ENCODE data around the gene BTBD6. TPM values are rescaled to one million over a fixed set of nuclear protein-coding genes. Genes with fewer than 3 reads are reported as not detected.

The BTBD6 gene
- total and polyA plus RNA-seq, 5 donors from 2014 or later = 4.6 to 39.4 (median 12.8) TPM

DNA sequence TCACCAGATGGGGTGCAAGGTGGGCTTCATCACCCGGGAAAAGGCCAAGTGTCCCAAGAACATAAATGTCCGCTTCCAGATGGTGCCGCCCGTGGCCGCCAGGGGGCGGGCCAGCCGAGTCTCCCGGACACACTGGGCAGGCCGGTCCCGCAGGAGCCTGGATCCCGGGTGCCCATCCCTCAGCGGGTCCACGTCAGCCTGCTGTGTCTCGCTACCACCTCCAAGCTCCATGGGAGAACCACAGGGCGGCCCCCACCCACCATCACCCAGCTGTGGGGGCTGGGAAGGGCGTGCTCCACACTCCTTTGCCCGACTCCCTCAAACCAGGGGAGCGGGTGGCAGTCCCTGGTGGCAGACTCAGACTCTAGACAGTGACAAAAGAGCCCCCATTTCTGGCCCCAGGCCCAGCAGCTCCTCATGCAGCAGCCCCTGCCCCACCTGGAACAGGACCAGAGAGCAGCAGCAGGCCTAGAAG lies 45.2 kb upstream of the BTBD6 start:
- H3K4me1 ChIP-seq (ENCODE audit: control insufficient read depth, insufficient read depth, low read length, poor library complexity, severe bottlenecking) = peaks cover 12% of the 10 kb centered on the region
- ATAC-seq (ENCODE audit: low read depth in 2 of 2) (peak; percentile 42 to 43), DNase-seq (peak; percentile 42 to 51 (median 48))
- Mint-ChIP-seq H3K4me3 (no peak overlapping the region), H3K27me3 (peaks cover 23% of the 10 kb centered on the region), H3K4me1 (peaks cover 0 to 10% (median 3%) of the 10 kb centered on the region in 4 donors), H3K27ac (no peak overlapping the region), H3K9me3 (no peaks in the 10 kb centered on the region), H3K36me3 (no peaks in the 10 kb centered on the region)
- H3K27me3 ChIP-seq (ENCODE audit: control insufficient read depth, insufficient read depth, low read length) = no peaks in the 10 kb centered on the region
- H3K27ac ChIP-seq (ENCODE audit: insufficient read depth, low read length, poor library complexity, severe bottlenecking) = no peak overlapping the region
- H3K9me3 ChIP-seq (ENCODE audit: control insufficient read depth in 2 of 2, low read length in 2 of 2) = no peaks in the 10 kb centered on the region
- no peak overlapping the region for H3K4me3 ChIP-seq (ENCODE audit: low read depth, low read length)
- H3K36me3 ChIP-seq (ENCODE audit: control insufficient read depth, insufficient read depth, low read length) = no peaks in the 10 kb centered on the region

DNA sequence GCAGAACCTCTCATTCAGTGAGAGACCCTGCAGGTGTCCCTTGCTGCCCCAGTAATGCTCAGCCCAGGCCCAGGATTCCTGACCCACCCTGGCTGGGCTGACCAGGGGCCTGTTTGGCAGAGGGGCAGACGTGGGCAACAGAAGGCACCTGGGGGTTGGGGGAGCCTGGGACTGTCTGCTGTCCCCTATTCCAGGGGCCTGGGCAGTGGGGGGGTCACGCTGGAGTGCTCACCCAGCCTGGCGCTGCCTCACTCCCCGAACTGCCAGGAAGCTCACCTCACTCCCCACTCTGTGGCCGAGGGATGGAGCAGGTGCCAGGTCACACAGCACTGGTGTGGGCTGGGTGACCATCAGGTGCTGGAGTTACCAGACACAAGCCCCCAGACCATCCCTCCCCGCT lies 44.6 kb upstream of the BTBD6 start:
- ATAC-seq (ENCODE audit: low read depth in 2 of 2) = no peak

DNA sequence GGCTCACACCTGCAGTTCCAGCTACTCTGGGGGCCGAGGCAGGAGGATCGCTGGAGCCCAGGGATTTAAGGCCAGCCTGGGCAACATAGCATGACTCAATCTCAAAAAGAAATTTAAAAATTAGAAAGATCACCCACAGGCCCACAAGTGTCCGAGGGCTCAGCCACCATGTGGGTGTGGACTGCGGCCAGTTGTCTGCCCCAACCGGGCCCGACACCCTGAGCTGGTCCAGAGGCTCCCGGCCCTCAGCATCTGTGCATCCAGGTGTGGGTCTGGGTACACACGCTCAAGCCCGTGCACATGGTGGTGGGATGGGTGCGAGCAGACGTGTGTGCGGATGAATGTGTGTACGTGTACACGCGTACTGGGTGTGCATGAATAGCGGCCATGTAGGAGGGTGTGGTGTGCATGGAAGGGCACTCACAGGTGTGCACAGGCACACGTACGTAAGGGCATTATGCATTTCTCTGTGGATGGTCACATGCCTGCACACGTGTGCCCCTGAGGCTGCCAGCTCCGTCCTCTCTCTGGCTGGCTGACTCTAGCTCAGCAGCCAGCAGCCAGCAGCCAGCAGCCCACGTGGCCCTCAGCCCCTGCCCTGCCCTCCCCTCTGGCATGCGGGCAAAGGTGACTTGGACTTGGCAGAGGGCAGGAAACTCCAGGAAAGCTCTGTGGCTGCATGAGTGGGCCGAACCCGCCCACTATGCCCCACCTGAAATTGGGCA lies 44.0 kb upstream of the BTBD6 start:
- DNase-seq (no peak), ATAC-seq (ENCODE audit: low read depth in 2 of 2) (no peak)
- Mint-ChIP-seq H3K27ac (no peak overlapping the region), H3K4me3 (no peak overlapping the region), H3K36me3 (no peaks in the 10 kb centered on the region), H3K27me3 (peaks cover 15% of the 10 kb centered on the region), H3K4me1 (peaks cover 0 to 10% (median 3%) of the 10 kb centered on the region in 4 donors), H3K9me3 (no peaks in the 10 kb centered on the region)
- Histone ChIP-seq H3K36me3 (ENCODE audit: control insufficient read depth, insufficient read depth, low read length) (no peaks in the 10 kb centered on the region), H3K27ac (ENCODE audit: insufficient read depth, low read length, poor library complexity, severe bottlenecking) (no peak overlapping the region), H3K4me3 (ENCODE audit: low read depth, low read length) (no peak overlapping the region), H3K4me1 (ENCODE audit: control insufficient read depth, insufficient read depth, low read length, poor library complexity, severe bottlenecking) (peaks cover 12% of the 10 kb centered on the region), H3K27me3 (ENCODE audit: control insufficient read depth, insufficient read depth, low read length) (no peaks in the 10 kb centered on the region), H3K9me3 (ENCODE audit: control insufficient read depth in 2 of 2, low read length in 2 of 2) (no peaks in the 10 kb centered on the region)

More for the DNA sequence above, 44.6 kb upstream of the BTBD6 start:
- peaks cover 22% of the 10 kb centered on the region for H3K27me3 Mint-ChIP-seq
- H3K27ac Mint-ChIP-seq = no peak overlapping the region
- Histone ChIP-seq H3K4me1 (ENCODE audit: control insufficient read depth, insufficient read depth, low read length, poor library complexity, severe bottlenecking) (peaks cover 12% of the 10 kb centered on the region), H3K27ac (ENCODE audit: insufficient read depth, low read length, poor library complexity, severe bottlenecking) (no peak overlapping the region), H3K27me3 (ENCODE audit: control insufficient read depth, insufficient read depth, low read length) (no peaks in the 10 kb centered on the region), H3K4me3 (ENCODE audit: low read depth, low read length) (no peak overlapping the region), H3K9me3 (ENCODE audit: control insufficient read depth in 2 of 2, low read length in 2 of 2) (no peaks in the 10 kb centered on the region), H3K36me3 (ENCODE audit: control insufficient read depth, insufficient read depth, low read length) (no peaks in the 10 kb centered on the region)
- no peaks in the 10 kb centered on the region for H3K36me3 Mint-ChIP-seq
- no peaks in the 10 kb centered on the region for H3K9me3 Mint-ChIP-seq
- no peak for DNase-seq
- peaks cover 0 to 10% (median 3%) of the 10 kb centered on the region in 4 donors for H3K4me1 Mint-ChIP-seq
- H3K4me3 Mint-ChIP-seq = no peak overlapping the region

DNA sequence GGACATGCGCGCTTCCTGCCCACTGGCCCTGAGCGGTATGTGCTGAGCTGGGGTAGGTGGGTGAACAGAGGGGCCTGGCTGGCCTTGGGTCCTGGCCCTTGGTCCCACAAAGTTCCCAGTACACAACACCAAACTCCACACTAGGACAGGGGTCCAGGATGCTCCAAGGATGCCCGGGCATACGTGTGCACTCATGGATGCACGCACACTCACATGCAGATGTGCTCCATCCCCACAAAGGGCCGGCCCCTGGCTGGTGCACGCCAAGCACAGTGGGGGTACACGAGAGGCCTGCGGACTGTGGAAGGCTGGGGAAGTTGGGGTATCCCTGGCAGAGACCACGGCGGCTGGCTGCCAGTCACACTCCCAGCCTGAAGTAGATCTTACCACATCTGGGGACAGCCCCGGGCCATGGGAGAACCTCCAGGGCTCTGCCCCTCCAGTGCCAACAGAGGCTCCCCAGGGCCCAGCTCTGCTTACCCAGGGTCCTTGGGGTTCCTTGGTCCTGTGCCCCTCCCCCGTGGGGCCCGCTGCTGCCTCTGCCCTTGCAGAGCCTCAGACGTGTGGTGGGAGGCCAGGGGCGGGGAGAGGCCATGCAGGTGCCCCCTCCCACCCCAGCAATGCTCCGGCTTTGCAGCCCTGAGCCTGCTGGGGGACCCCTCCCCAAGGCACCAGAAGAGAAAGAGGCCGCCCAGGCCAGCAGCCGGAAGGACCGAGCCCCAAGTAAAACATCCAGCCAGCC lies 43.2 kb upstream of the BTBD6 start:
- Histone ChIP-seq H3K4me1 (ENCODE audit: control insufficient read depth, insufficient read depth, low read length, poor library complexity, severe bottlenecking) (peaks cover 12% of the 10 kb centered on the region), H3K27ac (ENCODE audit: insufficient read depth, low read length, poor library complexity, severe bottlenecking) (no peak overlapping the region), H3K36me3 (ENCODE audit: control insufficient read depth, insufficient read depth, low read length) (no peaks in the 10 kb centered on the region), H3K4me3 (ENCODE audit: low read depth, low read length) (no peak overlapping the region), H3K27me3 (ENCODE audit: control insufficient read depth, insufficient read depth, low read length) (no peaks in the 10 kb centered on the region), H3K9me3 (ENCODE audit: control insufficient read depth in 2 of 2, low read length in 2 of 2) (no peaks in the 10 kb centered on the region)
- ATAC-seq (ENCODE audit: low read depth in 2 of 2) (no peak), DNase-seq (no peak)
- Mint-ChIP-seq H3K4me3 (no peak overlapping the region), H3K27me3 (peaks cover 8% of the 10 kb centered on the region), H3K9me3 (no peaks in the 10 kb centered on the region), H3K27ac (no peak overlapping the region), H3K36me3 (no peaks in the 10 kb centered on the region), H3K4me1 (peaks cover 0 to 10% (median 3%) of the 10 kb centered on the region in 4 donors)

DNA sequence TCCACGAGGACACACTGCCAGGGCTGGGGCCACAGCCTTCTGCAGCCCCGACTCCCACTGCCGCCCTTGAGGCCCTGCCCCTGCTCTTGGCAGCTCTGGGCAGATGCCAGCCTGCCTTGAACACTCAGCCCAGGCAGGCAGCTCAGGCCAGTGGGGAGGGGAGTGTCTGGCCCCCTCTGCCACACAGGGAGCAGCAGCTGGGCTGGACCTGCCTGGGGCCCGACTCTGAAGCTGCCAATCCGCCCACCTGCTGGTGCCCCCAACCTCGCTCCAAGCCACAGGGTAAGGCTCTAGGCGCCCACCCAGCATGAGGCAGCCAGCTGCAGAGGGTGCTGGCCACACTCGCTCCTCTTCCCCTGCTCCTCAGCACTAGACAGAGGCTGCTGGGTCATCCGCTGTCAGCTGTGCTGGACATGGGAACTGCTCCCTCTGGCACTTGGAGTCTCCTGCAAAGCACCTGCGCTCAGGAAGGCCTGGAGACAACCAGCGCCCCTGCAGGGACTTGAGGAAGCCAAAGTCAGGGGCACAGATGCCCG lies 42.6 kb upstream of the BTBD6 start:
- peaks cover 12% of the 10 kb centered on the region for H3K4me1 ChIP-seq (ENCODE audit: control insufficient read depth, insufficient read depth, low read length, poor library complexity, severe bottlenecking)
- Mint-ChIP-seq H3K27ac (no peak overlapping the region), H3K36me3 (no peaks in the 10 kb centered on the region), H3K4me1 (peaks cover 0 to 10% (median 3%) of the 10 kb centered on the region in 4 donors), H3K9me3 (no peaks in the 10 kb centered on the region), H3K27me3 (peaks cover 1% of the 10 kb centered on the region), H3K4me3 (no peak overlapping the region)
- H3K36me3 ChIP-seq (ENCODE audit: control insufficient read depth, insufficient read depth, low read length) = no peaks in the 10 kb centered on the region
- no peaks in the 10 kb centered on the region for H3K9me3 ChIP-seq (ENCODE audit: control insufficient read depth in 2 of 2, low read length in 2 of 2)
- ATAC-seq (ENCODE audit: low read depth in 2 of 2) = no peak
- no peaks in the 10 kb centered on the region for H3K27me3 ChIP-seq (ENCODE audit: control insufficient read depth, insufficient read depth, low read length)
- DNase-seq = no peak
- no peak overlapping the region for H3K27ac ChIP-seq (ENCODE audit: insufficient read depth, low read length, poor library complexity, severe bottlenecking)
- no peak overlapping the region for H3K4me3 ChIP-seq (ENCODE audit: low read depth, low read length)

DNA sequence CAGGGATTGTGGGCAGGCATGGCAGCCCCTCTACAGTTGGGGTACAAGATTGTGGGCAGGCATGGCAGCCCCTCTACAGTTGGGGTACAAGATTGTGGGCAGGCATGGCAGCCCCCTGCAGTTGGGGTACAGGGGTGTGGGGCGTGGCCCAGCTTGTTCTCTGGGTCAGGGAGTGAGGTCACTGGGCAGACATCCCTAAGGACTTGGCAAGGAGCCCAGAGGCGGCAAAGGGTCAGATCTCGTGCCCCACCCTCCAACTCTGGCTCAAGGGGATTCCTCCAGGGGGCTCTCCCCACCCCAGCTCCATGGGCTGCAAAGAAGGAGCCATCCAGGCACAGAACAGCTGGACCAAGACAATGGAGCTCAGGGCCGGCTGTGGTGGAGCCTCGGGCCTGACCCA lies 41.5 kb upstream of the BTBD6 start:
- H3K4me1 ChIP-seq (ENCODE audit: control insufficient read depth, insufficient read depth, low read length, poor library complexity, severe bottlenecking) = peaks cover 8% of the 10 kb centered on the region
- no peaks in the 10 kb centered on the region for H3K27me3 ChIP-seq (ENCODE audit: control insufficient read depth, insufficient read depth, low read length)
- H3K27ac Mint-ChIP-seq = no peak overlapping the region
- no peaks in the 10 kb centered on the region for H3K36me3 ChIP-seq (ENCODE audit: control insufficient read depth, insufficient read depth, low read length)
- no peak overlapping the region for H3K4me3 Mint-ChIP-seq
- no peaks in the 10 kb centered on the region for H3K27me3 Mint-ChIP-seq
- H3K36me3 Mint-ChIP-seq = no peaks in the 10 kb centered on the region
- no peak overlapping the region for H3K4me3 ChIP-seq (ENCODE audit: low read depth, low read length)
- no peak for ATAC-seq (ENCODE audit: low read depth in 2 of 2)
- H3K4me1 Mint-ChIP-seq = peaks cover 0 to 7% (median 1%) of the 10 kb centered on the region in 4 donors
- no peak for DNase-seq
- no peak overlapping the region for H3K27ac ChIP-seq (ENCODE audit: insufficient read depth, low read length, poor library complexity, severe bottlenecking)
- no peaks in the 10 kb centered on the region for H3K9me3 ChIP-seq (ENCODE audit: control insufficient read depth in 2 of 2, low read length in 2 of 2)
- no peaks in the 10 kb centered on the region for H3K9me3 Mint-ChIP-seq

DNA sequence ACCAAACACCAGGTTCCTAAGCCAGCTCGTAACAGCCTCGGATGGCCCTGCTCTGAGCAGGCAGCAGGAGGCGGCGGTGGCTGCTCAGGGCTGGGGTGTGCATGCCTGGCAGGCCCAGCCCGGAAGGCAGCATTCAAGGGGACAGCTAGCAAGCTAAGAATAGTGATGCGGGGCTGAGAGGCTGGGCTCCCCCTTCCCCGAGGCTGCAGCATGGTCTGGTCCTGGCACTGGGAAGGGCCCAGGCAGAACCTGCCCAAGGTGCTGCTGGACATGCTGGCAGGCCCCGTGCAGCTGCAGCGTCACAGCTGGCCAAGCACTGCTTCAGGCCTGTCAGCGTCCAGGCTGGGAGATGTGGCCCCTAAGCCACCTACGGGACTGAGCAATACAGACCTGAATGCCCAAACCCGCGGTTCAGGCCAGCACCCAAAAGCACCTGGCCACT lies 40.9 kb upstream of the BTBD6 start:
- H3K27ac ChIP-seq (ENCODE audit: insufficient read depth, low read length, poor library complexity, severe bottlenecking) = no peak overlapping the region
- no peak overlapping the region for H3K4me3 Mint-ChIP-seq
- peaks cover 2% of the 10 kb centered on the region for H3K4me1 ChIP-seq (ENCODE audit: control insufficient read depth, insufficient read depth, low read length, poor library complexity, severe bottlenecking)
- no peaks in the 10 kb centered on the region for H3K36me3 Mint-ChIP-seq
- peak in 1 of 2 donors; percentile 10 for ATAC-seq (ENCODE audit: low read depth in 2 of 2)
- H3K9me3 Mint-ChIP-seq = no peaks in the 10 kb centered on the region
- peaks cover 0 to 4% (median 0%) of the 10 kb centered on the region in 4 donors for H3K4me1 Mint-ChIP-seq
- H3K9me3 ChIP-seq (ENCODE audit: control insufficient read depth in 2 of 2, low read length in 2 of 2) = no peaks in the 10 kb centered on the region
- DNase-seq = no peak
- H3K4me3 ChIP-seq (ENCODE audit: low read depth, low read length) = no peak overlapping the region
- no peak overlapping the region for H3K27ac Mint-ChIP-seq
- H3K27me3 Mint-ChIP-seq = no peaks in the 10 kb centered on the region
- H3K27me3 ChIP-seq (ENCODE audit: control insufficient read depth, insufficient read depth, low read length) = no peaks in the 10 kb centered on the region
- no peaks in the 10 kb centered on the region for H3K36me3 ChIP-seq (ENCODE audit: control insufficient read depth, insufficient read depth, low read length)

All from CD4-positive, CD25-positive, alpha-beta regulatory T cell (primary cell).